A375 (cell line): Measurements from ENCODE around the gene DMRTC2. TPM values are rescaled to one million over a fixed set of nuclear protein-coding genes. Genes with fewer than 3 reads are reported as not detected.

Experiments used
- small RNA-seq: library from RNA; depleted of rRNA; stranded (forward); fragments of <200 nt; gene quantifications from one replicate; pipeline ENCODE3, GENCODE V24; 2014
- total RNA-seq: library from RNA; depleted of rRNA; stranded (reverse); fragments of >200 nt; shearing (Covaris generic); gene quantifications from 2 replicates; pipeline ENCODE4 v1.2.3, GENCODE V29; 2014; rRNA removed

The DMRTC2 gene
- total RNA-seq = not detected in 2 replicates

DNA sequence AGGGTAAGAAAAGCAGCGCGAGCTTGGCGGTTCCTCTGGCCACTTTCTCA is at the start of gene DMRTC2:
Gene DMRTC2 (plus strand): TSS at position 42 of the 50 bp plus-strand sequence. CDS start 2,387 bp downstream, outside the sequence.

DNA sequence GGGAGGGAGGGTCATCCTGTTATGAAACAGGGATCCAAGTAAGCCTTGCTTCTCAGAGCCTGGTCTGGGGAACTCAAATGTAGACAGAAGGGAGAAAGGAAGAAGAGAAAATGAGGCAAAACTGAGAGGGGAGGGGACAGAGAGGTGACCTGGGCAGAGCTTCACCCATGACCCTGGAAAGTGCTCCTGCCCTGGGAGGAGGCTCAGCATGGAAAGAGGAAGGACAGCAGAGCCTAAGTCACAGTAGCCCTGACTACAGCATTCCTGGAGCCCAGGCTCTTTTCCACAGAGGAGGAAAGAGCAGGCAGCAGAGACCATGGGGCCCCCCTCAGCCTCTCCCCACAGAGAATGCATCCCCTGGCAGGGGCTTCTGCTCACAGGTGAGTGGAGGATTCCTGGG is 48.5 kb upstream of the DMRTC2 start, which contains the start of gene CEACAM3:
Gene CEACAM3 (plus strand): TSS at position 226 of the 400 bp plus-strand sequence. CDS start 91 bp downstream, at position 317.

DNA sequence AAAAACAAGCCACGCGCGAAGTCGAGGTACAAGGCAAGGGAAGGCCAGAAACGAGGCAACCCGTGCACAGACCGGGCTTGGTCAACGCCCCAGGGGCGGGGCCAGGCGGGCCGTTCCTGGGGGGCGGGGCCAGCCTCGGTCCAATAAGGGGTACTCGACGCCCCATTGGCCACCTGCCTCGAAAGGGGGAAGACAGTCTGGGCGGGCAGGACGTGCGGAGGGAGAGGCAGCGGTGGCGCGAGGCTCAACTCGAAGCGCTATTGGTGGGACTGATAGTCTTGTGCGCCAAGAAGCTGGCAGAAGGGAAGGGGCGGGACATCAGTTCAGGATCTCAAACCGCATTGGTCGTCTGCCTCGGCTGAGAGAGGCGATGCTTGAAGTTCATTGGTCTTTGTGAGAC is 241 bp upstream of the DMRTC2 start, which contains the start of gene LYPD4:
Gene LYPD4 (minus strand): TSS at position 83 of the 400 bp plus-strand sequence. CDS start 5,398 bp downstream, outside the sequence.

DNA sequence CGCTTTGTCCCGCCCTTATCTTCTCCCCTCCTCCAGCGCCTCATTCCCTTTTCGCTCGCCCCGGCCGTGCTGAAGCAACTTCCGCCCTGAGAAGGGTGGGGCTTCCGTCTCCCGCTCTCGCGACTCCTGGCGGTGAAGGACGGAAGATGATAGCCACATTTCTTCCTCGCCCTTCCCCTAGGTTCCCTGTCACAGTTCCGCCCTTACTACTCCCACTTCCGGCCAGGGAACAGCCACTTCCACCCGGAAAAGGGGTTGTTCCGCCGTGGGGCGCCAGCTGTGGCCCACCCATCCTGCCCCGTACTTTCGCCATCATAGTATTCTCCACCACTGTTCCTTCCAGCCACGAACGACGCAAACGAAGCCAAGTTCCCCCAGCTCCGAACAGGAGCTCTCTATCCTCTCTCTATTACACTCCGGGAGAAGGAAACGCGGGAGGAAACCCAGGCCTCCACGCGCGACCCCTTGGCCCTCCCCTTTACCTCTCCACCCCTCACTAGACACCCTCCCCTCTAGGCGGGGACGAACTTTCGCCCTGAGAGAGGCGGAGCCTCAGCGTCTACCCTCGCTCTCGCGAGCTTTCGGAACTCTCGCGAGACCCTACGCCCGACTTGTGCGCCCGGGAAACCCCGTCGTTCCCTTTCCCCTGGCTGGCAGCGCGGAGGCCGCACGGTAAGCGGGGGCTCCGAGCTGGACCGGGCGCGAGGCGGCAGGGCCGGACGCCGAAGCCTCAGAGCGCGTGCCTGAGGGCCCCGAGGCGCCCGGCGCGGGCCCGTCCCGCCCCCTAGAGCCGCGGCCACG is 15.0 kb downstream of the DMRTC2 start, which contains the start of gene RPS19:
Gene RPS19 (plus strand): TSS at position 638 of the 801 bp plus-strand sequence. CDS start 520 bp downstream, outside the sequence.

DNA sequence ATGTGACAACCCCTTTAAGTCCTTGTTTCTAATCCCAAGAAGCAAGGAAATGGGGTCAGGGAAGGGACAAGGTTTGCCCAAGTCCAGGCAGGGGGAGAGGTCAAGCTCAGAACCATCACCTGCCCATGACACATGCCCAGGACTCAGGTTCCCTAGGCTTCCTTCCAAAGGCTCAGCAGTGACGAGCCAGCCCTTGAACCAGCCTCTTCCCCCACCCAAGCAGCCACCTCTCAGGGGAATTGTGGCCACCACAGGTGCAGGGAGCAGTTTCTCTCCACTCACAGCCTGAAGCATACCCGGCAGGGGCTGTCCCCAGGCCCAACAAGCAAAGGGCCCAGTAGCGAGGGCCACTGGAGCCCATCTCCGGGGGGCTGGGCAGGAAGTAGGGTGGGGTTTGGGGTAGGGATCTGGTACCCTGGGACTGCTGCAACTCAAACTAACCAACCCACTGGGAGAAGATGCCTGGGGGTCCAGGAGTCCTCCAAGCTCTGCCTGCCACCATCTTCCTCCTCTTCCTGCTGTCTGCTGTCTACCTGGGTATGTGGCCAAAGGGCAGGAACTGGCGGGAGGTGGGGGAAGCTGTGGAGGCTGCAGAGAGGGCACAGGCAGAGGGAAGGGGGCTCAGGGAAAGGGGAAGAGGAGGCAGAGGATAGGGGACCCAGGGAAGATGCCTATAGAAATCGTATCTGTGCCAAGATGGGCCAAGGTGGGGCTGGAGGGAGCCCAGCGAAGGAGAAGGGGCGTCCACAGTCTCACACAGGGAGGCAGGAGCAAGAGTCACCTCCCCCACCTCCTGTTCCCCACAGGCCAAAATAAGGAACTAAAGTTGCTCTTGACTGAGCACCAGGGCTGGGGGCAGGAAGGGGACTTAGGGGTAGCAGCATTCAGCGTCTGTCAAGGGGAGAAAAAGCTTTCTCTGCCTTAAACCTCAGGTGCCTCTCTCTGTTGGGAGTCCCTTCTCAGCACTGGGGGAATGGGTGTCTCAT is 32.3 kb downstream of the DMRTC2 start, which contains the start of gene CD79A:
Gene CD79A (plus strand): TSS at position 433 of the 986 bp plus-strand sequence. CDS start 26 bp downstream, at position 459.

DNA sequence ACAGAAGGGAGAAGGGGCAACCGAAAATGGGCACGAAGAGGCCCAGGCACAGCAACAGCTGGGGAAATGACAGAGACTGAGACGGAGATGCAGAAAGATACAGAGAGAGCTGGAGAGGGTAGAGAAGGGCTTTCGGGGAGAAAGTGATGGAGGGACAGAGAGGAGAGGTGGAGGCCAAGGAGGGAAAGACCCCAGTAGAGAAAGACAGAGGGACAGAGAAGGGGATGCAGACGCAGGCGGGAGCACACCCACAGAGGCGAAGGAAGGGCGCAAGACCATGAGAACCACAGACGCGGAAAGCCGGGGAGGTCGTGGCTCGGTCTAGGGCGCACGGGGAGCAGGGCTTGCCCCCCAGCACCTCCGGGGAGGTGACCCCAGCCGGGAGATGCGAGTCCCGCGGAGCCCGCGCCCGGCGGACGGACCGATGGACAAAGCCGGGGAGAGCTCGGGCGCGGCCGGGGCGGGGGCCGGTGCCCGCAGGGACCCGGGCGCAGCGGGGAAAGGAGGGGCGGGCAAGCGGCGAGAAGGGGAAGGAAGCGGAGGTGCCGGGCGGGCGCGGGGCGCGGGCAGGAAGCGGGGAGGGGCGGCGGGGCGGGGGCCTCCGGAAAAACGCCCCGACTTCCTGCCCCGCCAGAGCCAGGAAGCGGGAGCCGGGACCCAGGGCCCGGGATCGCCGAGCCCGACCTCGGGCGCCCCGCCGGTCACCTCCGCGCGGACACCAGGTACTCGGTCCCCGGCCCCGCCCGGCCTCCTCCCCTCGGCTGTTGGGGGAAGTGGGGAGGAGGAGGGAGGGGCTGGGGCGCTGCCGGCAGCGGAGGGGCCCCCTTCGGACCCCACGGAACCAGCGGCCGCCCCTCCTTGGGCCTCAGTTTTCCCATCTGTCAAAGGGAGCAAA is 38.0 kb downstream of the DMRTC2 start, which contains the start of gene ARHGEF1:
Gene ARHGEF1 (plus strand): TSS at position 617 of the 895 bp plus-strand sequence. CDS start 4,899 bp downstream, outside the sequence.

Small RNAs within 50 kb of the gene (small RNA-seq; reads per million reads assigned to genes)
- not detected for gene MIR6797

Other genes with a start within 250 kb of the DMRTC2 start
- not detected in 2 replicates for gene CEACAM4, start 218.0 kb upstream of the DMRTC2 start, total RNA-seq
- not detected in 2 replicates for gene CEACAM7, start 156.8 kb upstream of the DMRTC2 start, total RNA-seq
- gene CEACAM5, start 136.4 kb upstream of the DMRTC2 start, total RNA-seq = not detected in 2 replicates
- not detected in 2 replicates for gene CEACAM6, start 89.5 kb upstream of the DMRTC2 start, total RNA-seq
- gene CEACAM3, start 48.5 kb upstream of the DMRTC2 start, total RNA-seq = not detected in 2 replicates
- gene LYPD4, start 359 bp upstream of the DMRTC2 start, total RNA-seq = not detected in 2 replicates
- gene RPS19, start 15.2 kb downstream of the DMRTC2 start, total RNA-seq = 2,531 and 2,844 TPM in 2 replicates
- not detected in 2 replicates for gene CD79A, start 32.2 kb downstream of the DMRTC2 start, total RNA-seq
- 151 and 166 TPM in 2 replicates for gene ARHGEF1, start 38.1 kb downstream of the DMRTC2 start, total RNA-seq
- gene ERFL, start 83.4 kb downstream of the DMRTC2 start, total RNA-seq = not detected in 2 replicates
- gene RABAC1, start 114.3 kb downstream of the DMRTC2 start, total RNA-seq = 87.1 and 95.0 TPM in 2 replicates
- gene ATP1A3, start 149.2 kb downstream of the DMRTC2 start, total RNA-seq = not detected in 2 replicates
- 0.16 and 0.23 TPM in 2 replicates for gene GRIK5, start 225.2 kb downstream of the DMRTC2 start, total RNA-seq
- gene ZNF574, start 231.1 kb downstream of the DMRTC2 start, total RNA-seq = 14.7 and 15.3 TPM in 2 replicates